Activated CD4-positive, CD25-positive, alpha-beta regulatory T cell (primary cell): ENCODE results near the gene BMP5.

Source experiments
- DNase-seq, 4 experiments: peaks; one replicate each; lab custom pipeline; 2025; lab: John Stamatoyannopoulos, UW

The BMP5 gene

GRCh38 chr6:55812509-55812908, 62.9 kb downstream of the BMP5 start:
- DNase-seq: no peak

DNA sequence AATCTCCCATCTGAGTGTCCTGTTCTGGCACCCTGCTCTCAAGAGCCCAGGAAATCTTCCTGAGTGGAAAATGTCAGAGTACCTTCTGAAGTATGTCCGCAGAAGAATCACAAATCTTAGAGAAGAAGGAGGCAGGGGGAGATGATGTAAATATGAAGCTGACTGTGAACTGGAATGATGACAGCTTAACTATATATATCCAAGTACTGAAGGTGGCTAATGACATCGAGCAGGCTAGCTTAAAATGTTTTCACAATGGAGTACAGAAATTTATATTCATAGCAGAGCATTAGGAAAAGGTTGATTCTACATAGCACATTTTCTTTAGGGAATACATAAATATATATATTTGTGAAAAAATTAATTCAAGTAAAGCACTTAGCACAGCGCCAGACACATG, 64.3 kb downstream of the BMP5 start:
- DNase-seq: no peak

- DNase-seq: no peak
These were observed 73.1 kb downstream of the BMP5 start for GRCh38 chr6:55802259-55802658.

- DNase-seq: no peak
These were observed 76.8 kb downstream of the BMP5 start for GRCh38 chr6:55798571-55798970.

DNA sequence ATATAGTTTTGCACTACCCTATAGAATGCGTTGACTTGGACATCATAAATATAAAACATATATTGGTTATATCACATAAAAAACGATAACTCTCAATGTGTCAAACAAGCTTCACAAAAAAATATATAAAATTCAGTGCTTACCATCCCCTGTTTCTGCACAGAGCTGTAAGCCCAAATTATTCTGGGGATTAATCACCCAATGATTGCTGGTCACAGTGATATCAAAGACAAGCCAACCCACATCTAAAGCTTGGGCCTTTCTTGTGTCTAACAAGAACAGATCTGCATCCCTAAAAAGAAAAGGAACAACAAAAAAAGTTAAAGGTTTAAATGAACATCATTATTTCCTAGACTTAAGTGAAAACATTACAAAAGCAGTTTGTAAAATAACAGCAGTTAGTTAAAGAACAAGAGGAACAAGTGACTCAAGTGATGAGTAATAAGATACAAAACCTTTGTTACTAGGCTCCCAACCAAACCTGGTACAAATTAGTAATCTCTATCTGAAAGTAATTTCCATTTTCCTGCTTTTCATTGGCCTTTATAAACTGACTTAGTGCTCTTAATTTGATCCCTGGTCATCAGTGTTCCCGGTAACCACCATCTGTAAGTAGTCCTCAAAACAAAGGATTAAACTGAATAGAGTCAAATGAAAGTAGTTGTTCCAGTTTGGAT, 81.1 kb downstream of the BMP5 start:
- DNase-seq: no peak

DNA sequence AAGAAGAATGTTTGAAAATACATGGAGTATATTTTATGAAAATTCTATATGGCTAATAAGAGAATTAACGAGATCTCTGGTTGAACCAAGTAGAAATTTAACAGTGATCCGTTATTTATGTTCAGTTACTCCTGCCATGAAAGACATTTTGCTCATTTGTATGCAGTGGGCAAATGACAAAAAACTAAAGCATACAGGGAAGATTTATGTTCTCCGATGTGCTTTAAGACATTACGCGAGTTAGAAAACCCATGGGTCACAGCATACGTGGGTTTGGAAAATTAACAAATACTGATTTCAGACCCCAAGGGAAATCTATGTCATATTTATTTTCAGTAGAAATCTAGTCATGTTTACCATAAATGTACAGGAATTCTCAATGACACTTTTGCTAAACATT, 90.1 kb downstream of the BMP5 start:
- no peak for DNase-seq

DNA sequence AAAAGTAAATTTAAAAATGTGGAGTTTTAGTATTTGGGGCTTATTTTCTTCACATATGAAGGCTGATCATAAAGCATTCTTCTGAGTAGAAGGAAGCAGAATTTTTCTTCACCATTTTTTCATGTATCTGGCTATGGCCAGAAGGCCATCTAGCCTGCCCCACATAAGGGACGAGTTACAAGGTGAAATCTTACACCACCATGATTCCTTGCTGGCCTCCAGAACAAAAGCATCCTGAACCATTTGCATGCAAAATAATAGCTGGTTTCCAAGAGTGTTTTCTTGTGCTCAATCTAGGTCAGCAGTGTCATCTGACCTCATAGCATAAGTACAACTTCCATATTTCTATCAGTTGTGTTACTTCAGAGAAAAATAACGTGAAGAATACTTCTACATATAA, 93.1 kb downstream of the BMP5 start:
- no peak for DNase-seq

- no peak for DNase-seq
These were observed 96.7 kb downstream of the BMP5 start for GRCh38 chr6:55778705-55779104.

DNA sequence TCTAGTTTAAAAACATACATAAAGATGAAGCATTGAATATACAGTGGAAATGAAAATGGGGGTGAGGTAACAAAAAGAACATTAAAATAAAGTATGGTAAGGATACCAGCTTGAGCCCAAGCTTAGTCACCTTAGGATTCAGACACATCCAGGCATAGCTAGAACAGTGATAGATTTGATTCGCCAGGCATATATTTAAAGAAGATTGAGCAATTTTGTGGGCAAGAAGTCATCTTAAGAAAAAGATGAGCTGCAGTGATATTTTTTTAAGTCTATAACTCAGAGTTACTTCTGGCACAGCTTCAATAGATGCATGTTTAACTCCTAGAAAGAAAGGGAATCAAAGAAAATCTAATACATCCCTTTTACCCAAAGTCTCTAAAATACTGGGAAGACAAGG, 97.9 kb downstream of the BMP5 start:
- no peak for DNase-seq

- DNase-seq: no peak
These were observed 99.3 kb downstream of the BMP5 start for GRCh38 chr6:55776113-55776512.

GRCh38 chr6:55775029-55775318, 100.4 kb downstream of the BMP5 start:
- DNase-seq: no peak

DNA sequence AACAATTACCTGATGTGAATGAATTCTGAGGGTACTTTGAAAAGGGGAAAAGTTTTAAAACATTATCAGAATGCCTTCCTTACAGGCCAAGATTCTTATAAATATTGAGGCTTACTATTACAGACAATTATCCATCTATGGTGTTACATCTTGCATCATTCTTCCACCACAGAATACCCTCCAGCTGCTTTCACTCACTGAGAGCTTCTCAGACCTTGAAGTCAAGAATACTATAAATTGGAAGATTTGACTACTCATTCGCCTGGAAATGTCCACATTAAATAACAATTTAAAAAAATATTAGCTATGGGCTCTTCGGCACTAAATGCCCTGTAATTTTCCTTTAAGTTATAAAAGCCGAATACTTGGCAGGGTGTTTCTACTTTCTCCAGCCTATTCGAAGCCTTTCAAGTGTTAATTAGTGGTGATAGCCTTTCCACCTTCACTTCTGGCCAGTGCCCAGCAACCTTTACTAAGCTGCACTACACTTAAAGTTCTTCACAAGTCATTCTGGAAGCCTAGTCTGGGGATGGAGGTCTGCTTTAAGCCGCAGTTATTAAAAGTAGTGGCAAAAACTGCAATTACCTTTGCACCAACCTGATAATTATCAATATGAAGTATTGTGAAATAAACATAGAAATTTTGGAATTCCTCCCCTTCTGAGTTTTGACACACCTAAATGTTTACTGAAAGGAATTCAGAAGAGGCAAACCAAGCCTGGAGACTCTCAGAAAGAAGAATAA, 100.9 kb downstream of the BMP5 start:
- no peak for DNase-seq

GRCh38 chr6:55773620-55774216, 101.7 kb downstream of the BMP5 start:
- DNase-seq: no peak

GRCh38 chr6:55772730-55773129, 102.7 kb downstream of the BMP5 start:
- no peak for DNase-seq

DNA sequence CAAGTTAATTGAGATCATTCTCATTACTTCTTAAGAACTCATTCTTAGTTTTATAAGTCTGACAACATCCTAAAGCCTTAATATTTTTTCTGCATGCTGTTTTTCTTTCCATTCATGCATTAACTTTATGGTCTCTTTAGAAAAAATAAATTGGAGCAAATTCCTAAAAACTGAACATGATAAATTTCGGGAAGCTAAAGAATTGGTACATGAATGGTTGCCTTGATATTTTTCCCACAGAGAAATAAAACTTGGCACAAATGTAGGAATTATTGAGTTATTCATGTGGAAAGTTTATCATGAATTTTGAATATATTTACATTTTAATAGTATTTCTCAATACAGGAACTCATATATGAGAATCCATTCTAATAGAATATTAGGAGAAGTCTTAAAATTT, 115.9 kb downstream of the BMP5 start:
- no peak for DNase-seq

DNA sequence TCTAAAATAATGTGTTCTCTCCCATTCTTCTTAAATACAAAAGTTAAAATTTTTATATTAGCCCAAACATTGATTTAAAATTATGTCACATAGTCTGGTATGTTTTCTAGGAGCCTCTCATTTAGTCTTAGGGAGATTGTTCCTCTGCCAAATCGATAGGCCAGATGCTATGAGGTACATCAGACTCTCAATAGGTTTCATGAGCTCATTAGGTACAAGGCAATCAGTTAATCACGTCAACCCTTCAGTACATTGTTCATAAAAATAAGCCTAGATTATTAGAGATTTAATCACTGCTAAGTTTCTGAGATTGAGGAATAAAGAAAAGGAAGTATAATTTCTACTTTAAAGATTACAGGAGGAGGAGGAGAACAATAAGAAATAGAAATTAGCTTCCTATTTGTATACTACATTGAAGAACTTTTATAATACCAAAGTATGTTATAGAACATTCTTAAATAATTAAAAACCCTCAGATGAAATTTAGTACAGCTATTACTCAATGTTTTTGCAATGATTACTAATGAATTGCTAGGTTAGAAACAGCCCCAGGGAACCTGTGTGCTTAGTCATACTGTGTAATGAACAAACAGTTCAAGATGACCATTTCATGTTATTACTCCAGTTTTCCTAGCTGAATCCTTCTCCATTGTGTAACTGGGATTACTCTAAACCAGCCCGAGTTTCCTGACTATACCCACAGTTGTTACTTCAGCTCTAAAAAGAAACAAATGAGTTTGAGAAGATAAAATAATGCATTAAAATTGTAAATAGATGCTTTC, 117.0 kb downstream of the BMP5 start:
- DNase-seq: no peak

GRCh38 chr6:55756531-55757031, 118.8 kb downstream of the BMP5 start:
- DNase-seq: no peak

DNA sequence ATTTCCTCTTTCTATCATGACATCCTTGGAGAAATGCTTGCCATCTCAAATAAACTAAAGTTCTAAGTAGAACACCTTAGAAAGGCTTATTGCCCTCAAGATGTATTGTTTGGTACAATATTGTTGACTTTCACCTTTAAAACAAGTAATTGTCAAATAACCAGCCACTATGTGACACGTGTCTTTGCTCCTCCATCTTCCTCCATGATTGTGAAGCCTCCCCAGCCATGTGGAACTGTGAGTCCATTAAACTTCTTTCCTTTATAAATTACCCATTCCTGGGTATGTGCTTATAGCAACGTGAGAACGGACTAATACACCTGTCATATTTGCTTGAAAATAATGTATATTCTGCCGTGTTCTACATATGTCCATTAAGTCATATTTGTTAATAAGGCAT, 126.5 kb downstream of the BMP5 start:
- no peak for DNase-seq

DNA sequence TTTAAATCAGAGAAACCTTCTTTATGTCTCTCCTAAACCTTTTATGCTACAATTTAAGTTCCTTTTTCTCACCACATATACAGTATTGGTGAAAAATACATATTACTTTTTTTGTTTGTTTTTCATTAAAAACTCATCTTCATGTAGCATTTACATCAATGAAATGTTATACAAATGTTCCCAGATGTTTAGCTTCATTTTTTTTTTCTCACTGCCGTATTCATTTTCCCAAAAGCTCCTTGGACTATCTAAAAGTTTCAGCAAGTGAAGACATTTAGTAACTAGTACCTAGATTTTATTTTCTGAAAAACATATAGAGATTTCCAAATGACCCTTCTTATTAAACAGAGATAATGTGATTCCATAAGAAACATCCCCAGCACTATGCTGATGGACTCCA, 128.9 kb downstream of the BMP5 start:
- no peak for DNase-seq

DNA sequence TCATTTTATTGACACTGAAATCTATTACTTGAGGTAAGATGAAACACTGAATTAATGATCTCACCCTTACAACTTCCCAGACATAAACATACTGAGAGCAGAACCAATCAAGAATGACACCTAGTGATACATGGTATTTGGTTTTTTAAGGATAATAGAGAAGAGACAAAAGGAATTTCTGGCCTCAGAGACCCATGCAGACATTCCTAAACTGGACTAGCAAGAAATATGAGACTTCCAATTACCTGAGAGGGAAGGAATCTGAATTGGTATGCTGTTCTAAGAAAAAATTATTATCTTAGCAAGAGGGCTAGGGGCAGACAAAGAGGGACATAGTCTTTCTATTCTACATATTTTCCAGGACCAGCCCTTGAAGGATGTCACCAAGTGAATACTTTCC, 141.1 kb downstream of the BMP5 start:
- DNase-seq: no peak

DNA sequence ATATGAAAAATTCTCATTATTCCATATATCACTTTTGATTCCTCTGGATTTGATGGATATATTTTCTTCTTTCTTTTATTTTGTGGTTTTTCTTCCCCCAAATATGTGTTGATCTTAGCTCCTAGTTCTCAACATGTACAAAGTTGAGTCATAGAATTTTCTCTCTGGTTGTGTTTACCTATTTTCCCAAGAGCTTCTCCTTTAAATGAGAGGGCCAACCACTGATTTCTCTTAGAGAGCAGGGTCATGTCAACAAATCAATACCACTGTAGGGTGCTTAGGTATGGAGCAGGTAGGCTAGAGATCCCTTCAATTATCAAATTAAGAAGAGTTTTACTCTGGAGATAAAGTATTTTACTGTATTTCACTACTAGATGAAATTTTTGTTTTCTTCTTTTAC, 145.7 kb downstream of the BMP5 start:
- no peak for DNase-seq

GRCh38 chr6:55726144-55726543, 149.2 kb downstream of the BMP5 start:
- no peak for DNase-seq

DNA sequence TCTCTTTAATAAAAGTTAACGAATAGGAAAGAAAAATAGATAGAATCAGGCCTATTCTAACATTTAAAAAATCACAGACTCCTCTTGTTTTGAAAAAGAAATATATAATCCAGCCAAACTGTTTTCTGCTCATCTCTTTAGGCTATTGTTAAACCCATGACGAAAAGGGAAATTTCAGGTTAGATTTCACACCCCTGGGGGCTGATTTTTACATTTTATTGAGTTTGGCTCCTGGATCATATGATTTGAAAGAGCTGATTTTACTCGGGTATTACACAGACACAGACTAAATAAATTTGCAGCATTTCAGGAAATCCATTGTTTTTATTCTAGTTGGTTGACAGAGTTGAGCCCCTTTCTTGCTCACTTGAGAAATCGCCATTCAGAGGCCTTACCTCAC, 160.6 kb downstream of the BMP5 start:
- no peak for DNase-seq
